B cell (primary cell): ENCODE measurements around the gene PIGW.

Experiments
- CTCF ChIP-seq: fragments of 200-600 bp; IDR thresholded peaks from one replicate; pipeline ENCODE4 v1.8.0; 2022; ENCODE audit warnings: antibody characterized with exemption, mild to moderate bottlenecking
- EZH2 ChIP-seq: IDR thresholded peaks from 2 replicates; pipeline ENCODE4 v1.6.1; 2012; ENCODE audit warnings: borderline replicate concordance, low read depth, mild to moderate bottlenecking, moderate library complexity, low read length; ENCODE audit not compliant: insufficient read depth, poor library complexity, severe bottlenecking

DNA sequence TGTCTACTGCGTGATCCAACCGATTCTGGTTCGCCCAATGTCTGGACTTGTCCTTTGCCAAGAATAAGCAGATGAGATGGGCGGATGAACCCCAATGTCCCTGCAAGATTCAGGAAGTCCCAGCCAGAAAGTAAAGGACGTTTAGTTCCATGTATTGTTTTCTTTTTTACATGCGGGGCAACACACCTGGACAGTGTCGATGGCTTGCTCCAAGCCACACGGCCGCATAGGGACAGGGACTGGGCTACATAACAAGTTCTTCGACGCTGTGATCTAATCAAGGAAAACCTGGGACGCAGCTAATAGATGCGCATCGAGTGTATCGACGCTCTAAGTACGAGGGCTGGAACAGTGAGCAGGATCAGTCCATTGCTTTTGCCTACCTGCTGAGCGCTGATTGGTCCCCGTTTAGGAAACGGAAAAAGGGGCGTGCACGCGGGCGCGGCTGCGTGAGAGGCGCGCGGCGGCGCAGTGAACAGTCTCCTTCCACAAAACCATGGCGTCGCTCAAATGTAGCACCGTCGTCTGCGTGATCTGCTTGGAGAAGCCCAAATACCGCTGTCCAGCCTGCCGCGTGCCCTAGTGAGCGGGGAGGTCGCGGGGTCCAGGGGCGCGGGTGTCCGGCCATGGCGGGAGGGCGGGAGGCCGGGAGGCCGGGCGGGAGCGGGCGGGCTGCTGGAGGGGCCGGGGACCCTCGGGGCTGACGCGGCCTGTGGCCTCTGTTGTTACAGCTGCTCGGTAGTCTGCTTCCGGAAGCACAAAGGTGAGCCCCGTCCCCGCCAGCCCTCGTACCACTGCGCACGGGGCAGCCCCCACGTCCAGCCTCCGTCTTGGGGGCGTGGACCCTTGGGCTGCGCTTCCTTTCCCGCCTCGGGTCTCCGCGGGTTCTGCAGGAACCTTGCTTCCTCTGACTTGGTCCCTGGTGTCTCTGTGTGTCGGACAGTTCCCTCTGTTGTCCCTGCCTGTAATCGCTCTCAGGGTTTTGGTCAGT lies 48.3 kb upstream of the PIGW start, which contains the start of gene ZNHIT3:
- TF ChIP-seq EZH2 (no peak), CTCF (no peak)
